HG02981 (cell line): Measurements from ENCODE around the gene CELF1.
A peak's percentile ranks its signal among the peaks of the same experiment; 100 is the strongest.

Source experiments
- ATAC-seq: cut with Tn5 transposase; IDR thresholded peaks from one replicate; pipeline ENCODE4 v1.9.1; 2021; ENCODE audit warnings: mild to moderate bottlenecking, moderate library complexity; ENCODE audit not compliant: unreplicated experiment

Gene CELF1

GRCh38 chr11:47552566-47553405 lies at the start of gene CELF1:
Gene CELF1, minus strand, starts transcription at chr11:47553132. Its CDS starts 53,609 bp downstream, at chr11:47499523.
- peak; percentile 92 for ATAC-seq

GRCh38 chr11:47599902-47600301 lies 47.0 kb upstream of the CELF1 start:
- no peak for ATAC-seq

GRCh38 chr11:47595967-47596366 lies 43.0 kb upstream of the CELF1 start:
- ATAC-seq = no peak

- no peak for ATAC-seq
These were observed 42.1 kb upstream of the CELF1 start for GRCh38 chr11:47595029-47595428.

GRCh38 chr11:47593934-47594855 lies 41.3 kb upstream of the CELF1 start, which contains the start of gene C1QTNF4:
Gene C1QTNF4, minus strand, starts transcription at chr11:47594411. Its CDS starts 3,601 bp downstream, at chr11:47590810.
- no peak for ATAC-seq

GRCh38 chr11:47593492-47593933 lies 40.6 kb upstream of the CELF1 start:
- no peak for ATAC-seq

- ATAC-seq = no peak
These were observed 40.0 kb upstream of the CELF1 start for GRCh38 chr11:47592970-47593369.

GRCh38 chr11:47592251-47592650 lies 39.3 kb upstream of the CELF1 start:
- no peak for ATAC-seq

GRCh38 chr11:47591764-47592163 lies 38.8 kb upstream of the CELF1 start:
- no peak for ATAC-seq

GRCh38 chr11:47589977-47590861 lies 37.3 kb upstream of the CELF1 start:
- no peak for ATAC-seq

GRCh38 chr11:47589584-47589976 lies 36.6 kb upstream of the CELF1 start:
- ATAC-seq = no peak

- no peak for ATAC-seq
These were observed 36.2 kb upstream of the CELF1 start for GRCh38 chr11:47589118-47589517.

- no peak for ATAC-seq
These were observed 34.9 kb upstream of the CELF1 start for GRCh38 chr11:47587723-47588326.

- no peak for ATAC-seq
These were observed 34.2 kb upstream of the CELF1 start for GRCh38 chr11:47587039-47587716.

GRCh38 chr11:47586098-47586855 lies 33.3 kb upstream of the CELF1 start, which contains the start of gene FAM180B:
Gene FAM180B, plus strand, starts transcription at chr11:47586678. Its CDS starts 91 bp downstream, at chr11:47586769.
- ATAC-seq = no peak

- no peak for ATAC-seq
These were observed 30.9 kb upstream of the CELF1 start for GRCh38 chr11:47583844-47584243.

GRCh38 chr11:47578524-47579494 lies 25.9 kb upstream of the CELF1 start, which contains the start of the genes KBTBD4 and NDUFS3:
Gene KBTBD4, minus strand, starts transcription at chr11:47578970. Its CDS starts 19 bp downstream, at chr11:47578951.
Gene NDUFS3, plus strand, starts transcription at chr11:47579074. Its CDS starts 18 bp downstream, at chr11:47579092.
- peak; percentile 89 for ATAC-seq
